Activated gamma-delta T cell (primary cell): ENCODE measurements around the gene ESM1.

Experiments used
- DNase-seq: peaks from one replicate; lab custom pipeline; 2025; lab: John Stamatoyannopoulos, UW

Gene ESM1

DNA sequence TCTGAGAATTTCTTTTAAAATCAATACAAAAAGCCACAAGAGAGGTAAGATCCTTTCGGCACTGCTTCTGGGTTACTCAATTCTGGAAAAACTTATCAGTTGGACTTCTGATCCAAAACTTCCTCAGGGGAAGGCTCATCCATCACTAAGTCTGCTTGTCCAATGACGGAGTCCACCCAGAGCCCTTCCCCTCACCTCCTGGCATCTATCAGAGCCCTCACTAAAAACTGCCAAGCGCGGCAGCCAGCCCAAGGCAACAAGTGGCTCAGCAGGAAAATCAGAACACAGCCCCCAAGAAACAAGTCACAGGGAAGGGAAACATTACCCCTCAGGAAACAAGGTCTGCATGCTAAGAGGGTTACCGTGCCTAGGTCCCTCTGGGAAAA, 869 bp upstream of the ESM1 start:
- DNase-seq: no peak

DNA sequence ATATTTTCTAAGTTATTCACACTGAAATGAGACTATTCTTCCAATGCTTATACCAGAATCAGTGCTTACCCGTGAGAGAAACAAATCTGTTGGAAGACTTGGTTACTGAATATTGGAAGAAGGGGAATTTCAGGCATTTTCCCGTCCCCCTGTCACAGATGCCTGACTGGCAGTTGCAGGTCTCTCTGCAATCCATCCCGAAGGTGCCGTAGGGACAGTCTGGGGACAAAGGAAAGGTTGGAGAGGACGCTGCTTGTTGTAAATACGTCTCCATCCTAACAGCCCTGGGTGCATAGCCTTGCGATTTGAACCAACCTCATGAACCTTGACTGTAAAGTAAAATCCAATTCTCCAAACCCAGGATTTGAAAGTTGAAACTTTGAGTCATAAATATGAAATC, 3.5 kb downstream of the ESM1 start:
- no peak for DNase-seq

DNA sequence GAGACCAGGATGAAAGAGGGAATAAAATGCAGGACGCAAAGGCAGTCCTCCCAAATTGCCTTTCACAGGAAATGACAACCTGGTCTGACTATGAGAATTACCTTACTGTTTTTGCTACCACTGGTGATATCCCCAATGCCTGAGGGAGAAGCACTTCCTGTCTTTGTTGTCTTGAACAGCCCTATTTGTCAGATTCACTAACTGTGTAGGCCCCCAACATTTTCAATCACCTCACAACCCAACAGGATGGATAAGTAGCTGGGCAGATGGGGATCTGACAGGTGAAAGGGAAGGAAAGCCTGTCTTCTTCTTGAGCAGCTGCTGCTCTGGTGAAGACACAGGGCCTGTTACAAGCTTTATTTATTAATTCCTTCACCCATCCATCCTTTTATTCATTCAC, 9.7 kb downstream of the ESM1 start:
- DNase-seq: no peak

DNA sequence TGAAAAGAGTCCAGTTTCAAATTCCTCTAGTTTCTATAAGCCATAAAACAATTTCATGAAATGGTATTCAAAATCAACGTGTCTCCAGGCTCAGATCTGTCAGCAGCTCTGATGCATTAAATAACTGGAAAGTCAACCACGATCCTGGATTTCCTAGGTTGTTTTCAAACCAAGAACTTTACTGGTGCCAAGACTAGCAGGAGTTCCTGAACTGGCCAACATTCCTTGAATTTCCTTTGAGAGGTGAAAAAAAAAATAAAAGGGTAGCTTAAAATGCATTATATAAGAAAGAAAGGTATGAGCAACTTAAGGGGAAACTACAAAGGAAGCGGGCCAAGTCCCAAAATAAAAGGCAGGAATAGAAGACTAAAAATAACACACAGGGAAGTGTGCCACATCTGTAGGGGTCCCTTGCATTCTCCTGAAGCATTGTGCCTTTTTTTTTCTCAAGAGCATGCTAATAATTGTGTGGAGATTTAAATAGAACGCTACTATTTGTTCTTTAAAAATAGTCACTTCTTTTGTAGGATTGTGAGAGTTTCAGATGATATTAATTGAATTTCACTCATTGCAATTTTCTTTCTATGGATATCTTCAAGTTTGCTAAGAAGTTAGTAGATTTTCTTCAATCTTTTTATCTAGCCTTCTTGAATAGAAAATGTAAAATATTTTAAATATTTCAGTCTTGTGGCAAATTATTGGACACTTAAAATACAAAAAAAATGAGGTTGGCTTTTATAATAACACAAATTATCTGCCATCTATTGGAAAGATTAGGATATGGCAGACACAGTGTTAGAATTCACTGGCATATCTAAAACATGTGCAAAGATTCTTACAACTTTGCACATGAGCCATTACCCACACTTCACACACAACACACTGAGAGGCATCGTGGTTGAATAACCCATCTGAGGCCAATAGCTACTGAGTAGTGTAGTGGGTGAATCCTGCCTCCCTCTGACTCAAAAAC, 15.3 kb downstream of the ESM1 start:
- DNase-seq: no peak

DNA sequence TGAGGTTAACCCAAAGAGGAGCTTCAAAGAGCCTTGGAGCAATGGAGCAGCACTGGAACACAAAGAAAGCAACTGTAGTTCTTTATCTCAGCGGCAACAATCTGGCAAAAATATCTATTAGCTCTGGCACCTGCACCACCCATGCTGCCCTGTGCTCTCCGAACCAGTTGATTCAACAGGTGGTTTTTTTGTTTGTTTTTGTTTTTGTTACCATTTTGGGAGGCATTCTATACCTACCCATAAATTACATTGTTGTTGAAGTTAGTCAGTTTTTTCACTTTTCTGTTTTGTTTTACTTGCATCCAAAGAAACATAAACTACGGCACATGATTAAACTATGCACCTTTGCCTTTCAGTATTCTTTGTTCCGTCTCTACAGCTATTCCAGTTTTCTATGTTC, 16.2 kb downstream of the ESM1 start:
- DNase-seq: no peak

DNA sequence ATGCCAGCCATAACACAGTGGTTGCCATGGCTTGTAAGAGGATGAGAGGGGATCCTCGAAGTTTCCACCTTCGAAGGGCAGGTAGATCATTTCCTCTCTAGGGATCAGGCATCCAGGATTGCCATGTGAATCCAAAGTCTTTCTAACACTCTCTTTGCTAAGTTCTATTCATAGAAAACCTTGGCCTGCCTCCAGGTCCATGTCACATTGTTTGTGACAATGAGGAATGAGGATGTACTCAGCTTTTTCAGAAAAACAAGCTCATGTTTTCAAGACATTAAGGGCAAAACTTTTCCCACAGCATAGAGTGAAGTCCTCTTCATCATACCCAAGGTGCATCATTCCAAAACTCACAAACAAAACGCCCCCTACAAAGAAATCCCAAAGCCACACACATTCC, 19.6 kb downstream of the ESM1 start:
- DNase-seq: no peak

DNA sequence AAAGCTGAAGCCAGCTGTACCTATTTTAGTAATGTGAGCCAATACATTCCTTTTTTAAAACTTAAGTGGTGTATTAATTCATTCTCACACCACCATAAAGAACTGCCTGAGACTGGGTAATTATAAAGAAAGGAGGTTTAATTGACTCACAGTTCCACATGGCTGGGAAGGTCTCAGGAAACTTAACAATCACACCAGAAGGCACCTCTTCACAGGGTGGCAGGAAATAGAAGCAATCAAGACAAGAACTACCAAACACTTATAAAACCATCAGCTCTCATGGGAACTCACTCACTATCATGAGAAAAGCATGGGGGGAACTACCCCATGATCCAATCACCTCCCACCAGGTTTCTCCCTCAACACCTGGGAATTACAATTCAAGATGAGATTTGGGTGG, 21.0 kb downstream of the ESM1 start:
- DNase-seq: no peak

DNA sequence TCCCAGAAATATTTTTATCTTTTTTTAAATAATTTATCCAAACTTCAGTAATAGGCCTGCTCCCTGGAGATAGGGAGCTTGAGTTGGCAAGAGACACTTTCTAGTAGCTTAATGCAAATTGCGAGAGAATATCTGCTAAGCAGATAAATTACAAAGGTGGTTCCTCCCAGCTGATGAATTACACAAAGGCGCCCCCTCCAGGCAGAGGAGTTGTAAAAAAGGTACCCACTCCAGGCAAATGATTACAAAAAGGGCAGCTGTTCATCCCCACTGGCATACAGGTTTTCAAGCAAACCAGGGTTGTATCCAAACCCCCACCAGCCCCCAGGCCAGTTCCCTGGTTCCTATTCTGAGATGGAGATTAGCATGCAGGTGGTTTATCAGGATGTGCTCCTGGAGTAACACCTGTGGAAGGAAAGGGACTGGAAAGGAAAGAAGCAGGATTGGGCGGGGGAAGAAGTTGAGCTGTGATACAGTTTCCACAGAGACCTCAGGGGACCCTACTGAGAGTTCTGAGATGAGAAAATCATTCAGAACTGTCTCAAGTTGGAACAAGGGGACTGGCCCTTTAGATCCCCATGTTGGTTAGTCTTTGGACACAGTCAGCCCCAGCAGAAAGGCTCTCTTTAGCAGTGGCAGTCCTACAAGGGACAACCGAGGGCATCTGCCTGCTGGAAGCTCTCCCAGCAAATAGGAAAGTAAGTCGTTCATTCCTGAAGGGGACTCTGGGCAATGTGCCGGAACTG, 25.5 kb downstream of the ESM1 start:
- no peak for DNase-seq

DNA sequence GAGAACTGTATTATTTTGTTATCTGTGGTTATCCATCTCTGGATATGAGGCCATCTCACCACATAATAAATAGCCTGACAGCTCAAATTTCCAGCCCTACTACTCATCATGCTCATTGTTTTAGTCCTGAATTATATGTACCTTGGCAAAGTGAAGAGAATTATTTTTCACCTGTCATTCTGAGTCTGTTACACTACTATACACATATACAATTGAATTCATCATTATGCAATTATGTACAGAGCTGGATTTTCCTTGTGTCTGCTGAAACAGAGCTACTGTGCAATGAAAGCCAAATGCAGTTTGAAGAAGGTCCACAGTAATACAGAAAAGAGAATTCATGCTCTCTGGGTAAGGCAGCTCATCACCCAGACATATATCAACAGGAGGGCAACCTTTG, 28.5 kb downstream of the ESM1 start:
- no peak for DNase-seq

DNA sequence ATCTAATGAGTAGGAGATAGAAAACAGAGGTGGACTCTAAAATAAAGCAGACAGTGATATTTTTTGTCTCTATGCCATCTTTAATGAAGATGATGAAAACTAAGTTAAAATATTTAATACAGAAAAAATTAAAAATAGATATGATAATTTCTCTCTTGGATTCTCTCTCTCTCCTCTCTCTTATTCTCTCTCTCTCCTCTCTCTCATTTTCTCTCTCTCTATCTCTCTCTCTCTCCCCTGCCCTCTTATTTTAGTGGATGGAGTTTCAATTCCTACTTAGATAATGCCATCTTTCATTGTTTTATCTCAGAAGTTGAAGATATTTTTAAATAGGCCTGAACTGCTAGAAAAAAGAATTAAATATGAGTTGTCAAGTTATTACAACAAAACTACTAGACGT, 38.2 kb downstream of the ESM1 start:
- no peak for DNase-seq

DNA sequence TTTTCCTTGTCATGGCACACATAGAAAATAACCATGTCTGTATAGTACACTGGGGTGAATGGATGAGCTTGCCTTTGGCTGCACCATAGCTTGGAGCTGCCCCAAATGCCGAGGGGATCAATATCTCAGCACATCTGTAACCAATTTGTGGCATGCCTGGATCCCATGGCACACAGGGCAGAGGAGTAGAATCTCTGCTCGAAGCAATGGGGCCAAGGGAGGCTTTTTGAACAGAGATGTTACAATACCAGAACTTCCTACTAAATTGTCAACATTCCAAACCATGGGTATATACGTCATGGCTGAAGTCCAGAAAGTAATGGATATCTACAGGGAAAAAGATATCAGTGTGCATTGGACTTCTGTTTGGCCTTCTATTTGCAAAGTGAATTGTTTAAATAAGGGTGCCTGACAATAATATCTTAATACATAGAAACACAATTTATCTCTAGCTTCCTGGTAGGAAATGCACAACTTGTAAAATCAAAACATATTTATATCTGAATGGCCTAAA, 39.0 kb downstream of the ESM1 start:
- no peak for DNase-seq

DNA sequence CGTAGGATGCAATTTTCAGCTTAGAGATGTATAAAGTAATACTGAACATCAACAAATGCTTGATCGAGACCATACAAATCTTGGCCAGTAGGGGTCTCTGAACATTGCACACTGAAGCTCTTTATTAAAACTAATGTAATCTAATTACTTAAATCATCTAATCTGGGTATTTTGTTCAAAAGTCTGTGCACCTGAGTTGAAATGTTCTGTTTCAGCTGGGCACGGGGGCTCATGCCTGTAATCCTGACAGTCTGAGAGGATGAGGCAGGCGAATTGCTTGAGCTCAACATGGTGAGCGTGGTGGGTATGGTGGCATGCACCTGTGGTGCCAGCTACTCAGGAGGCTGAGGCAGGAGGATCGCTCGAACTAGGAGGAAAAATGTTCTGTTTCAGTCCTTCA, 41.0 kb downstream of the ESM1 start:
- no peak for DNase-seq

DNA sequence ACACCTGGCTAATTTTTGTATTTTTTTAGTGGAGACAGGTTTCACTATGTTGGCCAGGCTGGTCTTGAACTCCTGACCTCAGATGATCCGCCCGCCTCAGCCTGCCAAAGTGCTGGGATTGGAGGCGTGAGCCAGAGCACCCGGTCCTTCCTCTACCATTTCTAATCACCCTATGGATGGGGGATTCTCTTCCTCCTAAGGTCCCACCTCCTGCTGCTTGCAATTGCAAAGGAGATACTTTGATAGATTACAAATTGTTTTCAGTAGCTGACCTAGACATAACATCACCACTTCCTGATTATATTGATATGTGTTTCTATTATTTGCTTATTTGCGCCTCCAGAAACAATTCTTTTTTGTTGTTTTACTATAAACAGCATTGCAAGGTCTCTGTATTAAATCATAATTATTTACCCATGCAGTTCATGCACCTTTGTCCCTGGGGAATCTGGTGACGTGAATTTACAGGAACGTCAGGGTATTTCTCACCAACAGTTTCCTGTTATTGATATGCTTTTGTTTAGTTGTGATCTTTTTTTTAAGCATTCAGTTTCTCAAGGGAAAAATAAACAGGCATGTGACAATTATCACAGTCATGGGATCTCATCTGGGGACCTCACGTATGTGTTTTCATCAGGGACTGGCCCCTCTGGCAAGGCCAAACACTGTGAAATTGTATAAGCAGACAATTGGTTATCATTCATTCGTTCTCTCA, 43.2 kb downstream of the ESM1 start:
- no peak for DNase-seq

DNA sequence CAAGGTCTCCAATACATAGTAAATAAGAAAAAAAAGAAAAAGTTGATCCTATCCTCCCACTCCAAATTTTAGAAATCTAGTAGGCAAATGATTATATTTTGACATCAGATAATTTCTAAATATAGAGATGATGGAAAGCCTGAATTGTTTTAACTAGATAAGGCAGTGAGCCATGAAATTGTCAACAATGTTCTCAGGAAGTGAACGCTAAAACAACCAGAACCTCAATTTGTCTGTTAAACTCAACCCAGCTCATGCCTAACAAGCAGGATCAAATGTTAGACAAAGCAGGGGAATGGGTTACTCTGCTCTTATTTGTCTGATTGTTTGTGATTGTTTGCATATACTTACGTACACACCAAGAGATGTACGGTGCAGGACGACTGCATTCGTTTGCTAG, 49.2 kb downstream of the ESM1 start:
- no peak for DNase-seq

DNA sequence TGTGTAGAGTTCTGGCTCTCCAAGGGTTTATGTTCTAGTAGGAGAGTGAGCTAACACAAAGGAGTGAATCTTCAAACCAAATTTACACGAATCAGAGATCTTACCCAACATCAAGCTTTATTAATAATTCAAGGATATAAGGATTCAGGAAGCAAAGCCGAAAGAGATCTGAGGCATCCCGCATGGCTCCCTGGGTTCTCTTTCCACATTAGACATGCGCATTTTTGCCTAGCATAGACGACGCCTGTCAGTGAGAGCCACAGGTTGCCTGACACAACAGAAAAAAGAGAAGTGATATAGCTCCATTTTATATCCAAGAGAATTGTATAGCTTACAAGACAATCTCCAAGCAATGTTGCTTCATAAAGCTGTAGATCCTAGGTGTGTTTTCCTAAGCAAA, 52.6 kb downstream of the ESM1 start:
- no peak for DNase-seq

DNA sequence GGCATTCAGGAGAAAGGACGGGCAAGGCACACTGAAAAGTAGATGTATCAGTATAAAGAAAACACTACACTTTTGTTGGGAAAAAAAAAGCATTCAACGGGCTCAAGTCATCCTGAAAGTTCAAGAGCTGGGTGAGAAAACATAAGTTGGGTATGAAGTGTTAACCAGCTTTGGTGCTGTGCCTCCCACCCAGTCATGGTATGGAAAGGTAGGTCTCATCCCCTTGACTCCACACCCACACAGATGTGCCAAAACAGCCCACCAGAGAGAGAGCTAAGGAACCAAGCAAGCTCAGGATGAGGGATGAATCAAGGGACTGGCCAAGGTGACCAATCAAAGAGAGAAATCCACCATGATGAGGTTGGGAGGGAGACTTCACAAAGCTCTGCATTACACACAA, 54.7 kb downstream of the ESM1 start:
- no peak for DNase-seq
